GM18873 (cell line): ENCODE results near the gene ATXN7.

ENCODE experiments used
- ATAC-seq: cut with Tn5 transposase; IDR thresholded peaks from one replicate; pipeline ENCODE4 v1.9.1; 2021; ENCODE audit warnings: mild to moderate bottlenecking, moderate library complexity, moderate number of reproducible peaks; ENCODE audit not compliant: unreplicated experiment, low FRiP score

Gene ATXN7

DNA sequence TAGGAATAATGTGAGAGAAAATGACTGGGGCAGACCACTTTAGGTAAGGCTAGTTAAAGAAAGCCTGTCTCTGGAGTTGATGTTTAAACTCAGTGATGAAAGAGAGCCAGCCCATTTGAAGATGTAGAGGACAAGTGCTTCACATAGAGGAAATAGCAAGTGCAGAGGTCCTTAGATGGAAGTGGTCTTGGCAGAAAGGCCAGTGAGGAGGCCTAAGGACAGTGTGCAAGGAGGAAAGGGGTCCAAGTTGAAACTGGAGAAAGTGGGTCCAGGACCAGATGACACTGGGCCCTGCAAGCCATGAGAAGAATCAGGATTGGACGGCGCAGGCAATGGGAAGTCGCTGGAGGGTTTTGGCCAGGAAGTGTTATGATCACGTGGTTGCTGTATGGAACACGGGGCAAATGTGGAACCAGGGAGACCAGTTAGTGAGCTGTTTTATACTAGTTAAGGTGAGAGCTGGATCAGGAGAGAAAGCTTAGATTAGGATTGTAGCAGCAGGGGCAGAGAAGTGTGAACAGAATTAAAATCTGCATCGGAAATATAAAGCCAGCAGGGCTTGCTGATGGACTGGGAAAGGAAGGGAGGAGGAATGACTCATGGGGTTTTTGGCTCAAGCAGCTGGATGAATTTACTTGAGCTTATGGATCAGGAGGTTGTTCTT lies 96.5 kb downstream of the ATXN7 start:
- ATAC-seq = no peak

DNA sequence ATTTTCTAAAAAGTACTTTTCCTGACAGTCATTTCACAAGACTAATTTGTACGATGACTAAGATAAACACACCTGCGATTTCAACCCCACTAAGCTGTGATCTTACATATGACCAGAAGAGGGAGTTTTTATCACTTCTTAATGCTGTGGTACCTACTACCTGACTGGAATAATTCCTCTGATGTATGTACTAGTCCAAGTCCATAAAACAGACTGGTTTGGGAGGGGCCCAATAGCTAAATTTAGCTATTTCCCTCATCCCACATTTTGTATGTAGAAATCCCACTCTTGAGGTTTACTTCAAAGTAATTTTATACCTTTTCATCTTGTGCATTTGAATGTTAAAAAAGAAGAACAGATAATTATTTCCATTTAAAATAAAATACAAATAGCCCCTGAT lies 98.2 kb downstream of the ATXN7 start:
- ATAC-seq = peak; percentile 79

DNA sequence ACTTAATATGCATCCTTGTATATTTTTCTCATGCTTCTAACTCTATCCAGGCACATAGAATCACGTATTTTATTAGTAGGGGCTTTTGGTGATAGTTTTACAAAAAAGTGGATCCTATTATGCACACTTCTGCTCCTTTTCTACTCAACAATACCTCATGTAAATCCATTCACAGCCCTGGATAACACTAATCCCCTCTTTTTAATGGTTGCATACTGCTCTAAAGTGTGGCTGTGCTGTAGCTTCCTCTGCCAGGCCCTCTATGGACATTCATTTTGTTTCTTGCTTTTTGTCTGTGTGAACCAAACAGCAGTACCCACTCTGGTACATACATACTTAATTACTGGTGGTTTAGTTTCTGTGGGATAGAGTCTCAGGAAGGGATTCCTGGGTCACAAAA lies 99.8 kb downstream of the ATXN7 start:
- no peak for ATAC-seq

DNA sequence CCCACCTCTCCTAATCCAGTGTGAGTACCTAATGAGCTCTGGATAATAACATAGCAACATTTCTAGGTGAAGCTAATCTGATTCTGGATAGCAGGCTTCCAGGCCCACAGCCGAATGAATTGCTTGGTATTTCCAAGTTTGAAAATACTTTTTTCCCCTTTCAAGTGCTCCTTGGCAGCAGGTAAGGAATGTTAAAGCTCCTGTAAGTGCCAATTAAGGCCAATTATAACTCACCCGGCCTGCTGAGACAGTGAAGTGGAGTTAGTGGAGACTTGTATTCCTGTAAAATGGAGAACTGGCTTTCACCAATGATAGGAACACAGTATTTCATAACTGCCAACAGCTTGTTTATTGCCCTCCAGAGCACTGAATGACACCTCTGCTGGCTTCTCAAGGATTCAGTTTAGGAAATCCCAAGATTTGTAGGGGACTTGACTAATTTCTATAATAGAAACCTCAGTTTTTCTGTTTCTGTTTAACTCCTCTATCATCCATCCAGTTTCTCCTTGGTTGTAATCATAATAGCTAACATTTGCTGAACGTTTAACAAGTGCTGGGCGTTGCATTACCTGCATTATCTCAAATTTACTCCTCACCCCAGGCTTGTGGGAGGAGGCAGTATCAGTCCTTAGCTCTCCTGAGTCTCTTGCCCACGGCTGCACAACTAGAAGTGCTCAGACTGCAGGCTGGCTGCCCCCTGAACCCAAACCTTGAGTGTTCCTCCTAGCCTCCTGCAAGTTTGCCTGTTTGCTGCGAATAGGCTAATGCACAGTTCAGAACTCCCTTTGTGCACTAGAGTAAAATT lies 101.2 kb downstream of the ATXN7 start:
- ATAC-seq = no peak

DNA sequence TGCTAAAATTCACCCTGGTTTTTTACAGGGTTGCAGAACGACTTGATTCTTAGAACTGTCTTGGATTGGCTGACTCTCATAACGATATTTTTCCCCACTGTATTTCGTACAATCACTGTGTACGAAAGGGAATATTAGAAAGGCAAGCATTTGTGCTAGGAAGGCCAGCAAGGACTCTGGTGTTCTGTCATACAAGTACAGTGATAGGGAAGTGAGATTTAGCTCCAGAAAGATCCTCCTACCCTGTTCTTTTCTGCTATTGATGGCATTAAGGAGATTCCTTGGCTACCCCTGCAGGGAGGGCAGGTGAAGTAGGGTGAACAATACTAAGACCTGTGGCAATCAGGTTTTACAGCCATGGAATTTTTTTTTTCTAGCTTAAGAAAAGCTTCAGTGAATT lies 102.3 kb downstream of the ATXN7 start:
- ATAC-seq = no peak

DNA sequence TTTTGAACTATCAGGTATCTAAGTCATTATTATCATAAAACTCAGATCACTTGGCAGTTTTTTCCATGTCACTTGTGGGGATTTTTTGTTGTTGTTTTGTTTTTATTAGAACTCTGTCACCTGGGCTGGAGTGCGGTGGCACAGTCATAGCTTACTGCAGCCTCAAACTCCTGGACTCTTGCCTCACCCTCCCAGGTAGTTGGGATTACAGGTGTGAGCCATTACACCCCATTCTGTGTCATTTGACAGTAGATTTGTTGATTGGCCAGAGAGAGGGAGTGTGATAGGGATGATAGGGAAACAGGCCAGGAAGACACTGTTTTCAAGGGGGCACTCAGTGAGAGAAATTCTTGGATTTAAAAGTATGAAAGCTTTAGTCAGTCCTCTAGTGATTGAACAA lies 103.2 kb downstream of the ATXN7 start:
- no peak for ATAC-seq

DNA sequence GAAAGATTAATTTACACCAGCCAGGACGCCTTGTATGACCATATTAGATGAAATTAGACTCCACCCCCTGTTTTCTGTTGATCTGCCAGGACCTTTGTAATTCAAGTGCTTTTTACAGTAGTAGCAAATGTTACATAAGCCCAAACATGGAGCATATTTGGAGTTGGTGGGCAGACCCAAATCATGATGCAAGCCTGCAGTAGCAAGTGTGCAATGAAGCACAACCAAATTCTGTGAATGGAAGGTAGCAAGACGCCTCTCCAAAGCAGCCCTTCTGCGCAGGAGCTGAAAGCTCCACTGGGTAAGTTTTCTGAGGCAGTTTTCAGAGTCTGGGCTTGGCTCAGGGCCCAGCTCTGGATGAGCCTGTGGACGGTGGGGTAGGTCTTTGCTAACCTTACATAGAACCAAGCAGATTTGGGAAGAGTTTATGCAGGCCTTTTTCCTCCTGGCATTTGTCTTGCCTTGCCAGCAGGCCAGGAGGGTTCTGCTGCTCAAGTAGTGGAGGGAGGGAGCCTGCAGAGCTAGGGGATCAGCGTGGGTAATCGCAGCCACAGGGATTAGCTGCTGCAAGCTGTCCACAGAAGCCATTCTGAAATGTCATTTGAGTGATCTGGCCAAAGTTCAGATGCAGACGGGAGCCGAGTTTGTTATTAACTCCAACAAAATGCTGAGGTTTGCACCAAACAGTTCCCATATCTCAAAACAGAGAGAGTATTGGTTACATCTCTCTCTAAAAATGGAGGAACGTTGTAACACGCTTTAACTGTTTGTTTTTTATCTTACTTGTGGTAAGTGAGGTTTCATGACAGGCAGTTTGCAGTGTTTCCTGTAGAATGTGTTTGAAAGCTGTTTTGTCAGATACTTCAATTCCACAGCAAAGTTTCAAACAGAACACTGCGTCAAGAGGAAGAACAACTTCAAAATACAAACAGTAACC lies 104.3 kb downstream of the ATXN7 start:
- peak; percentile 43 for ATAC-seq

DNA sequence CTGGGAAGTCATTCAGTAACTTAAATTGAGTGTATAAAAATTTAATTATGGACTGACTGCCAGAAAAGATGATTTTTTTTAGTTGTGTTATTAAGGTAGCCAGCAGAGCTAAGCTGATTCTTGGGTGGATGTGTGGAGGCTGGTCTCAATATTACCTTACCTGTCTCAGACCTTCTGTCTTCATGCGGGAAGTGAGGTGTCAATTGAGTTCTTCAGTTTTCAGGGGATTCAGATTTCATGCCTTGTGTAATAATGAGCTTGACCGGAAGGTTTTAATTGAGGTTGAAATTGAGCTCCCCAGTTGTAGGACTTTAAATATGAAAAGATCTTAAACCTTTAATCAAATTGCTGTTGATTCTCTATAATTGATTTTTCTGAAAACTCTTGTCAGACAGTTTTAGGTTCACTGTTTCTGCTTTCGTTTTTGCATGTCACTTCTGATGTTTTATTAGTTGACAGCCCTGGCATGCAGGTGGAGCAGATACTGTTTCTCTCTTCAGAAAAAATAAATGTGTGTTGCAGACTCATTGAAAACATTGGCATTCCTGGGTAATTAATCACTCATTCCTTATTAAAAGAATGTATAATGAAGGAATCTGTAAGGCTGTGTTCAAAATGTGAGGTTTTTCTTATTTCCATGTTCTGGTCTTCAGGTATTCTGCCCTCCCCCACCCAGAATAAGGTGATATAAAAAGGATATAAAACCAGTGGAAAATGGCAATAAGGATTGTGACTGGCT lies 105.1 kb downstream of the ATXN7 start:
- peak; percentile 17 for ATAC-seq

DNA sequence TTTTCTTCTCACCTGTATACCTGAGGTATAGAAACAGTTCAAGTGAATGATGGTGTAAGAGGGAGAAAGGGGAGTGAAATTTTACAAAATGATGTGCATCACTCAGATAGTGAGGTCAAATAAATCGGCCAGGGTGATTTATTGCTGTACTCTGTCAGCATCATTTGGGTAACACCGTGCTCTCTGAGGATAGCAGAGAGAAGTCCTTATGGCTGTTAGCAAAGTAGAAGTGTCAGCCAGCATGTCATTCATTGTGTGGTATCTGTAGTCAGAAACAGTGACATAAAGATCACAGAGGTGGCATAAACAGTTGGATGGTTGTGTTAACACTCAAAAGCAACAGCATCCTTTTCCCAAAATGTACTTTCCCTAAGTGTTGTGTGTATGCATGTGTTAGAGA lies 106.2 kb downstream of the ATXN7 start:
- no peak for ATAC-seq

DNA sequence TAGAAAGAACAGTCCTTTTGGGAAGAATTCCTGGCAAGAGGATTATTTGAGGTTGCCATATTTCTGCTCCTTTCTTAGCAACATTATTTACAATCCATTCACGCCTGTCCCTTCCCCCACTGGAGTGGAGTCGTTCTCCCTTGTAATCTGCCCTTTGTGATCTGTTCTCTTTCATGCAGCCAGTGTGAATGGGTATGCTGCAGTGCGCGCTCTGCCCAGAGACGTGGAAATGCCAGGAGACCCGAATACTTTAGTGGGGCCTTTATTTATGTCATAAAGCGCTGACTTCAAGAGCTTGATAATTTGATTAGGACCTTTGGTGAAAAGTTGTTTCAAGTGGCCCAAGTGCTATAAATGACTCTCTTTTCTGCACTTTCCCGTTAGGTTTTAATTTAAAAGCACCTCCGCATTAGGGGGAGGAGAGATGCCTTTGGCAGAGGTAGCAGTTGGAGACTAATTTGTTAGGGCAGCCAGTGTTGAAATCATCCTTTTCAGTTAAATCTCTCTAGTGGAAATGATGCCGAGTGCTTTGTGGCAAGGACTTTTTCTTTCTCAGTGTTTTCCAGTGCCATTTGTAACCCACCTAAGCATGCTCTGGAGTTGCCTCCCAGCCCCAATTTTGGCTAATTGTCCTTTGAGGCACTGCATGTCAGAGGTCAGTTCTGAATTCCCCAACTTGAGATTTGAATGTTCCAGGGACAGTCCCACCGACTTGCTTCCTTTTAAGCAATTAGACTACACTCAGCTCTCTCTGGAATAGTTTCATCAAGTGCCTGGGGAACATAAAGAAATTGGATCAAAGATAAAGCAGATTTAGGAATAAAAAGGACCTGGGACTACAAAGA lies 107.2 kb downstream of the ATXN7 start:
- ATAC-seq = no peak

DNA sequence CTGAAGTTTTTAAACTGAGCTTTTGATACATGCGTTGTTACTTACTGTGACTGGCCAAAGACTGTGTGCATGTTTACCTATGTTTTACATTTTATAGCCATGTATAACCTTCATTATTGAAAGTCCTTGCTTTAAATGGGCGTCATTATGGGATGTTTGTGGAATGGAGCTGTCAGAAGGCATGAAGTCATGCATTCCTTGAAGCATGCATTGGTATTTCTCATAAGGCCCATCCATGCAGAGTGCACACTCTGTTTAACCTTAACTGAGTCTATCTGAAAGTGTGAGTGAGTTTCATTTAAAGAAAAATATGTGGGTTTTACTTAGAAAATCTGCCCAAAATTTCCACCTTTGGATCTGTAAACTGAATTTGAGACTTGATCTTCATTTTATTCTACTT lies 108.5 kb downstream of the ATXN7 start:
- no peak for ATAC-seq

DNA sequence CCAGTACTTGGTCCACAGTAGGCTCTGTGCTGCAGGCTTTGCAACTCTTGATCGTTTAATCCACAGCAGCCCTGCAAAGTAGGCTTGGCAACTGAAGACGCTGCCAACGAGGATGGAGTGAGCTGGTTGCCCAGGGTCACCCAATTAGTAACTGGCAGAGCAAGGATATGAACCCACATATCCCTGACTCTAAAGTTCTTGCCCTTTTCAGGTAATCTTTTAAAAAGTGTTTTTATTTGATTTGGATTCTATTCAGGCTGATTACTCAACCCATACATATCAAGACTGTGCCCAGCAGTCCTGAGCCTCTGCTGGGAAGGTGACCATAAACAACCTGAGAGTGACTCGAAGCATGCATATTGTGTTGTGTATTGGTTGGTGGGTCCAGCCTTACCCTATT lies 109.3 kb downstream of the ATXN7 start:
- ATAC-seq = no peak

DNA sequence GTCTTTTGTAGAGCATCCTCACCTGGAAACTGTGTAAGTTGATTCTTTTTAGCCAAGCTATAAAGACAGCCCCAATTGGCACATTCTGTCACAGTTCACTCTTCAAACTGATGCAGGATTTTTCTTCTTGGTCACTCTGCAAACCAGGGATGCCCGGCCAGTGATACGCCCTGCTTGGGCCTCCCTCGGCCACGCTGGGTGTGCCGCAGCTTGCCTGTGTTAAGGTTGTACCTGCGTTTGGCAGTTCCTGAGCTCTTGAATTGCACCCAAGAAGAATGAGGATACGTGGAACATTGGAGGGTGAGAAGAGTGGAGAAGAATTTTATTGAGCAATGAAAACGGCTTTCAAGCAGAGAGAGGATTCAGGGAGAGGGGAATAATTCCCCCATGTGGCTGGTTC lies 109.7 kb downstream of the ATXN7 start:
- ATAC-seq = no peak

DNA sequence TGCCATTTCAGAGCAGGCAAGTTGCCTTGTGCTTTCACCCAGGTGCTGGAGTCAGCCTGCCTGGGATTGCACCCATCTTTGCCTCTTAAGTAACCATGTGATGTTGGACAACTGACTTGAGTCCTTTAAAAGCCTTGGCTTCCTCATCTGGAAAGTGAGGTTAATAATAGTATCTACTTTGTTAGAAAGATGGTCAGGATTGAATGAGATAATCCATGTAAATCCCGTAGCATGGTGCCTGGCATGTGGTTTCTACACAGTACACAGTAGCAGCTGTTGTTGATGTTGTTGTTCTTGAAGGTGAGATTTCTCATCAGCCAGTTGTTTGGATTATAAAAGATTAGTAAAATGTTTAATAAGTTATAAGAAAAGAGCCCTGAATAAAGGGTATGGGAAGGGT lies 110.8 kb downstream of the ATXN7 start:
- ATAC-seq = no peak

DNA sequence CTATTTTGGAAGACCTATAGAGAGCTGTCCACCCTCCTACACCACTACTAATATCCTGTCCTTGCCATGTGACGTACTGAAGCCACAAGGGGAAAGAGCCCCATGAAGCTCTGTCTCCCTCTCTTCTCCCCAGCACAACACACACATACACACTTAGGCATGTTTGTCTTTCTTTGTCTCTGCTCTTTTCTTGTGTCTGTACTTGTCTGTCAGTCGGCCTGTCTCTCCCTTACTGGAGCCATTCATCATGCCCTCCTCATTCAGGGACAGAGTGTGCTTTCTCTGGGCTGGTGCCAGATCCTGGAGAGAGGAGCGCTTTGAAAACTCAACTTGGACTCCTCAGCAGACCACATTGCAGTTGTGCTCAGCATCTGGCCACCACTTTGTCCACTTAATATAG lies 112.1 kb downstream of the ATXN7 start:
- ATAC-seq = no peak

DNA sequence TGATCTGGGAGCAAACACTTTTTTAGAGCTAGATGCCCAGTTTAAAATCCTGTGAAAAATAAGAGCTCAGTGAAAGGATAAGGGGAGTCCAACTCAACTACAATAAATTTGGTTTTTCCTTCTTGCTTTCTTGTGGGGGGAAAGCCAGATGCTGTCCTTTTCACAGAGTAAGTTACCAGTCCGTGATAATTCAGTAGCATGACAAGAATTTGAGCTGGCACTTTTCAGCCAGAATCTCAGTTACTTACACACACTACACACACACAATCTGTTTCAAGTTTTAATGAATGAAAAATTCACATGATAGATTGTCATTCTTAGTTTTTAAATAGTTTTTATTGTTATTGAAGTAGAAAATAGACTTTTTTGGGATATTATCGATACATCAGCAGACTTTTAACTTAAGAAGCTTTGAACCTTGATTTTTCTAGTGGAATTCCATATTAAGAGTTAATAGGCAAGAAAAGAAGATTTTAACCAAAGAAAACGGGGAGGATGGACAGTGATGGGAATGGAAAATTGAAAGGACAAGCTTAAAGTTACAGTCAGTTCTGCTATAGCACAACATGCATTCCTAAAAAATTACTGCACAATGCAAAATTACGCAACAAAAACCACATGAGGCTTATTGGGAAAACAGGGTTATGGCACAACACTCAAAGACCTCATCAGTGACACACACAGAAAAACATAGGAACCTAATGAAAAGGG lies 112.6 kb downstream of the ATXN7 start:
- no peak for ATAC-seq

DNA sequence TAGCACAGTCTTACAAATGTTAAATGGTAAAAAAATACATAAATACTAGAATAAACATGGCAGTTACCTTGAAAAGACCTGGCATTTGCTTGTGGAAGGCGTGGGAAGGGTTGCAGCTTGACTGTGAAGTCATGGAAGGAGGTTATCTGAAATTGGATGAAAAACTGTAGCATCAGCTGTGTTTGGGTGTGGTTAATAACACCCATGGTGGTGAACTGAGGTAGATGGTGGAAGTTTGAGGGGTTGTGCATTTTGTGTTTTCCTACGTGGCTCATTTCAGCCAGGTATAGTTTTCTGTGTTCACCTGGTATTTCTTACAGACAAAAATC lies 113.2 kb downstream of the ATXN7 start:
- ATAC-seq = no peak

DNA sequence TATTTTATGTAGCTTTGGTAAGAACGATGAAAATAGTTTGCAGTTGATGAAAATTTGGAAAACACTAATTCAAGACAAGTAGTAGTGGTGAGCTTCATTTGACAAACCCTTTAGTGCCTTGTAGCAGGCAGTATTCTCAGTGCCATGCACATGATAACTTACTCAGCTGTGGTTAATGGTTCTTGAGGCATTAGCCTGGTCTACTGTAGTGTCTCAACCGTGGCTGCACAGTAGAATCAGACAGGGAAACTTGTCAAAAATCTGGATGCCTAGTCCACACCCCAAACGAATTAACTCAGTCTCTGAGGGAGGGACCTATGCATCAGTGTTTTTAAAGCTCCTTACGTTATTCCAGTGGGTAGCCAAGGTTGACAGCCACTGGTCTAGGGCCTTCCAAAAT lies 114.2 kb downstream of the ATXN7 start:
- no peak for ATAC-seq
